ENCODE data around the gene SIGLEC6.
A peak's percentile ranks its signal among the peaks of the same experiment; 100 is the strongest.

SIGLEC6 gene

DNA sequence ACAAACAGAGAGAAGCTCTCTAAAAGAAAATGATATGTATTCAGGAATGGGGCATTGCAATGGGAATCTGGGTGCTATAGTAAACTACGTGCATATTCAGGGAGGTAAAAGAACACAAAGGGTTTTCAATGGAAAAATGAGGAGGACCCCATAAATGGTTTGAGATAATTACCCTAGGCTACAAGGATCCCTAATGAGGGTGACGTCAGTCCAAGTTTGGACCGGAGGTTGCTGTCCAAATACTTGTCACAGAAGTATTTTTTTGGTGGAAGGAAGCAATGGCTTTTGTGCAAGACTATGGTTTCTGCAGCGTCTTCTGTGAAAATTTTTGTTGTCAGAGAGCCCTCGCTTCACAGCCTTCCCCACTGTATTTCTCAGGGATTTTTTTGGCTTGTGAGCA is 54.1 kb downstream of the SIGLEC6 start:
- no peak for DNase-seq (ENCODE audit: low spot score)
- no peak for FAIRE-seq

DNA sequence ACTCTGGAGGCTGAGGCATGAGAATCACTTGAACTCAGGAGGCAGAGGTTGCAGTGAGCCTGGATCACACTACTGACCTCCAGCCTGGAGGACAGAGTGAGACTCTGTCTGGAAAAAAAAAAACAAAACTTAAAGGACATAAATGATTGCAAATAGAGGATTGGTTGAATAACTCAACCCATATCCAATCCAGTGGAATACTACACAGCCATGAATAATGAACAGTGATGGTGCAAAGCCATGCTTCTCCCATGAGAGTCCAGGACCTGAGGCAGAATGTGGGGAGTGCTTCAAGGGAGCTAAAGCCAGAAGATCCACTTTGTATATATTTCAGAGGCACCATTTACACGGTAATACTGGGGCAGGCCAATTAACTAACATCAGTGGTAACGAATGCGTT is 55.3 kb downstream of the SIGLEC6 start:
- no peak for DNase-seq (ENCODE audit: low spot score)
- FAIRE-seq, result no peak

DNA sequence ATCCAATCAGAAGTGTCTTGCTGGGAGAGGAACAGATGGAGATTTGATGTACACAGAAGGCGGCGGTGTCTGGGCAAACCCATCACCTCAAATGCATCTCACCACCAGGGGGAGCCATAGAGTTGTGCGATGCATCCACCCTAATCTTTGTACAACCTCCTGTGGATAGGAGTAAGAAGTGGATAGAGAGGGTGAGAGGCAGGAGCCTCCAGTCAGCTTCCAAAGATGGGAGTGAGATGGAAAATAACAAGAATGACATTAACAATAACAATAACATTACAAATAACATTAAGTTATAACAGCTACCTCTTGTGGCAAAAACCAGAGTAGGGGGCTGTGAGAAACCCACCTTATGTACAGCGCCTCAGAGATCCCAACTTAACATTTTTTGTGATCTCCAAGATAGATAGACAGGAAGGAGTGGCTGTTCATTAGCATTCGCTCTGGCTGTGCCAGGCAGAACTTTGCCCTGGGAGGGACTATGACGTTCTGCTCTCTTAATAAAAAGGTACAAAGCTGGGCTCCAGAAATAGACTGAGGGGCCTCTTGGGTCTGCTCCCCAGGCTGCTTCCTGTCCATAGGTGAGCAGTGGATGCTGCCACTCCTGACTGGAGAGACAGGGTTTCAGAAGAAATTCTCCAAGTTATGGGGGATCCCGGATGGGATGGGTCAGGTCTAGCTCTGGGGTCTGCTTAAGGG is 58.3 kb downstream of the SIGLEC6 start:
- FAIRE-seq (no peak), DNase-seq (ENCODE audit: low spot score) (peak; percentile 25)

DNA sequence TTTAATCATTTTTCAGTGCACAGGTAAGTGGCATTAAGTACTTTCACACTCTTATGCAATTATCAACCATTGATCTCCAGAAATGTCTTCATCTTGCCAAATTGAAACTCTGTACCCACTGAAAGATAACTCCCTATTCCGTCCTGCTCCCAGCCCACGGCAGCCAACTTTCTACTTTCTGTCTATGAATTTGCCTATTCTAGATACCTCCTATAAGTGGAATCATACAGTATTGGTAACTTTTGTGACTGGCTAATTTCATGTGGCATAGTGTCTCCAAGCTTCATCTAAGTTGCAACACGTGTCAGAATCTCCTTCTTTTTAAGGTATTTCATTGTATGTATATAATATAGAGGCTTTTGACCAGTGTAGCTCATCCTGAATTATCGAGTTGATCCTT is 58.9 kb downstream of the SIGLEC6 start:
- DNase-seq (ENCODE audit: low spot score) (no peak), FAIRE-seq (no peak)

DNA sequence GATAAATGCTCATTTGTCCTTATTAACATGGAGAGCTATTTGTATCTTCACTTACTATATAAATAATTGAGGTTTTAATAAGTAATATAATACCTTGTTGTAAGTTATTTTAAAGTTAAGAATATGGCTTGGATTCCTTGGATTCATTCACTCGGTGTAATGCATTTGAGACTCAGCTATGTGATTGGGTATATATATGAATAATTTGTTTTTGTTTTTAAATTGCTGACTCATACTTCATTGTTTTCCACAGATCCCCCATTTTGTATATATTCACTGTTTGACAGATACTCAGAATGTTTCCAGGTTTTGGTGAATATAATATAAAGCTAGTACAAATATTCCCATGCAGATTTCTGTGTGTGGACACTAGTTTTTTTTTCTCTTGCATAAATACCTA is 59.9 kb downstream of the SIGLEC6 start:
- DNase-seq (ENCODE audit: low spot score) (no peak), FAIRE-seq (no peak)

DNA sequence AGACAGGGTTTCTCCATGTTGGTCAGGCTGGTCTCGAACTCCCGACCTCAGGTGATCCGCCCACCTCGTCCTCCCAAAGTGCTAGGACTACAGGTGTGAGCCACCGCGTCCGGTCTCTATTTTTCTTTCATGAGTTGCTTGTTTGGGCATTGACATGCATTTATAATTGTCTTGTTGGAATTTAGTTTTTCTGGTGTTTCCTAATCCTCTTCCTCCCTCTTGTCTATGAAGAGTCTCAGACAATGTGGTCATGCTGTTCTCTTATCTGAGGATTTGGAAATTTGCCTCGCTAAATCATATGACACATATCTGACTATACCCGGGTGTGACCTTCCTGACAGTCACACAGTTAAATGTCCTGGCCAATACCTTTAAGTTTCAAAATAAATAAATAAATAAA is 60.5 kb downstream of the SIGLEC6 start:
- FAIRE-seq (no peak), DNase-seq (ENCODE audit: low spot score) (no peak)

DNA sequence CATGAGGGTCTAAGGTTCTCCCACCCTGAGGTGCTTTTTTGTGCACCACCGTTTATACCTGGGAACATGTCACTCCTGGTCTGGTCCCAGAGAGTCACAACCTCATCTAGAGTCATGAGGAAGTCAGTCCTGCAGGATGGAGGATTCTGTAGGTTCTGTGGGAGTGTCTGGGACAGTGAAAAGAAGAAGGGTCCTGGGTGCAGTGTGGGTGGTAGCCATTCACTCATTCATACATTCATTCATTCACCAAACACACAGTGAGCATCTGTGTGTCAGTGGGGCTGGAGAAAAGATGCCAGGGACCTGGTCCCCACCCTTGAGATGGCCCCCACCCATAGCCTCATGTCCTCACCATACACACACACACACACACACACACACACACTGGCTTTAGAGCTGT is 61.8 kb downstream of the SIGLEC6 start:
- FAIRE-seq (no peak), DNase-seq (ENCODE audit: low spot score) (no peak)

DNA sequence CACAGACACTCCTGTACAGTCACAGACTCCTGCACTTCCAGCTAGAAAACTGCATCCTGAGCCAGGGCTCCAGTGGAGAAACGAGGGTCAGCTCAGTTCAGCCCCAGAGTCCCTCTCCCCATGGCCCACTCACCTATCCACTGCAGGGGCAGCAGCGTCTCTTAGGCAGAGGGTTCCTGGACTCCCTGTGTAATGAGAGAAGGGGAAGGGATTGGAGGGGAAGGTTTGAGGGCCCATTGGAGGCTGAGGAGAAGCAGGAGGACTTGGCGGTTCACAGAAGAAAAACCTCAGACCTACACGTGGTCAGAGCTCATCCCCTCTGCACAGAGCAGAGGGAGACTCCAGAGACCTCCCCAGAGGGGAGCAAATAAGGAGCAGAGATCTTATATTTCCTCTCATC is 62.3 kb downstream of the SIGLEC6 start:
- FAIRE-seq (no peak), DNase-seq (ENCODE audit: low spot score) (no peak)

DNA sequence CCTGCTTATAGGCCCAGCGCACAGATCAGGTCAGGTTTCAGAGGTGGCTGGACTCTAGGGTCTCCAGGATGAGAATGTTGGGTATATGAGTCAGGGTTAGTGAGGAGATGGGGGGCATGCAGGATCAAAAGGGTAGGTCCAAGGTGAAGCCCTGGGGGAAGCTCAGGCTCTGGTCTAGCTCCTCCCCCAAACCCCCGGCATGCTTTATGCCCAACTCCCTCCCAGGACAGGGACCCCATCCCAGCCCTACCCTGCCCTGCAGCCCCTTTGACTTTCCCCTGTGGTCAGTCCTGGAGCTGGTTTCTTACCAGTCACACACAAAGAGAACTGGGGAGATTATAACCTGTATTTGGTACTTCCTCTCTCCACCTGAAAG is 62.9 kb downstream of the SIGLEC6 start:
- FAIRE-seq (no peak), DNase-seq (ENCODE audit: low spot score) (no peak)

DNA sequence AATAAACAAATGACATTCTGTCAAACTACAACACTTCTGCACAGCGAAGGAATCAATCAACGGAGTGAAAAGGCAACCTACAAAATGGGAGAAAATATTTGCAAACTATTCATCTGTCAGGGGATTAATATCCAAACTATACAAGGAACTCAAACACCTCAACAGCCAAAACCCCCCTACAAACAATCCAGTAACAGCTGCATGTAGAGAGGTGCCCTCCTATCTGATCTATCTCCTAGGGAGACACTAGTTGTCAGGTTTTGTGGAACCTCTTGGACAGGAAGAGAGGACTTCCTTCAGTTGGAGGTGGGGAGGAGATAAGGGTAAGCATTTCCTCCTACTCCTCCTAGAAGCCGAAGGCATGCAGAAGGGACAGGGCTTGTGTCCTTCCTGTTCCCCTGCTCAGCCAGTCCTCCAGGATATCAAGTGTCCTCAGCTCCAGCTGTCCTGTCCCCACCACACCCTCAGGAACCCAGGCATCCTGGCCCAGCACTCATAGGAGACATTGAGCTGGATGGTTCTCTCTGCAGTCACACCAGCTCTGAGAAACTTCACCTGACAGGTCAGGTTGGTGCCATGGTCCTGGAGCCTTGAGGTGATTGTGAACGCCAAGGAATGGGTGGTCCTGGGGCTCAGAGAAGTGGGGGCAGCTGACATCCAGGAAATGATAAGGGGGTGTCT is 63.5 kb downstream of the SIGLEC6 start:
- FAIRE-seq (no peak), DNase-seq (ENCODE audit: low spot score) (no peak)
